Activated T-cell treated with anti-CD3 and anti-CD28 coated beads, Interleukin-2, amount 50 U/mL, for 24 hours (primary cell): ENCODE results near the gene ITGB6.

Experiments used
- DNase-seq: peaks from one replicate; pipeline ENCODE4 v3.0.0-alpha.2; 2020
- H3K27ac Mint-ChIP-seq: 2 replicates; pipeline ENCODE4 v1.8.0; 2020; ENCODE audit warnings: mild to moderate bottlenecking, mixed read lengths
- H3K27me3 Mint-ChIP-seq: 2 replicates; pipeline ENCODE4 v1.8.0; 2020; ENCODE audit warnings: mixed read lengths
- H3K36me3 Mint-ChIP-seq: 2 replicates; pipeline ENCODE4 v1.8.0; 2020; ENCODE audit warnings: low read depth, mixed read lengths
- H3K4me1 Mint-ChIP-seq: 2 replicates; pipeline ENCODE4 v1.8.0; 2020; ENCODE audit warnings: low read depth, mixed read lengths
- H3K4me3 Mint-ChIP-seq: 2 replicates; pipeline ENCODE4 v1.8.0; 2020; ENCODE audit warnings: mild to moderate bottlenecking, moderate library complexity, mixed read lengths
- H3K9me3 Mint-ChIP-seq: 2 replicates; pipeline ENCODE4 v1.8.0; 2020; ENCODE audit warnings: mixed read lengths

ITGB6 gene

DNA sequence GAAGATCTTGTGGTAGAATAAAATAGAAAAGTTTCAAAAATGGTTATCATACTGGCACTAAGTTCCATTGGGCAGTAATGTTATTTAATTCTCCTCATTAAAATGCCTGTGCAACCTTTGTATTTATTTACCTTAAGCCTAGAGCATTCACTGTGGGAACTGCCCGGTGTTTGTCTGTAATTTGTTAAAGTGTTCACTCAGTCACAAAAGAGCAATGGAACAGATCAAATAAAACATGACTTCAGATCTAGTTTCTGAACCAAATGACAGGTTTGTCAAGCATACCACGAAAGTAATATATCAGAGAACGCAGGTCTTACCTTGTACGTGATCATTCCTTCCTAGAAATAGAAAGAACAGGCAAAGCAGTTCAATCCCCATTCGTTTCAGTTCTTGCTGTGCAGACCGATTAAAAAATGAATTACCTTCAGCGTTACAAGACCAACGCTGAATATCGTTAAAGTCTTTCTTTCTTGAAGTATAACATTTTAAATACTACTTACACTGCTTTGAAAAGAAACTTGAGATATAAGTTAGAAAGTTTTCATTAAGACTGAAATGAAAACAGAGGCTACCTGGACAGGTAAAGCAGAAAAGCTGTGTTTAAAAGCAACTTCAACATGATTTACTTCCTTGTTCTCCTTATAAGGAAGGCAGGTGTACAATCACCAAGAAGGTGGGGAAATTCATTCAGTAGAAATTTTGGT is at the start of gene ITGB6:
ITGB6 (minus strand) TSS at position 590 of the 707 bp plus-strand sequence; CDS start at position 381, 209 bp downstream.
- no peaks in the 10 kb centered on the region for H3K9me3 Mint-ChIP-seq
- DNase-seq: no peak
- H3K4me1 Mint-ChIP-seq: peaks cover 2% of the 10 kb centered on the region
- H3K36me3 Mint-ChIP-seq: no peaks in the 10 kb centered on the region
- no peaks in the 10 kb centered on the region for H3K27me3 Mint-ChIP-seq
- H3K4me3 Mint-ChIP-seq: no peak within 1 kb of the TSS
- no peak within 1 kb of the TSS for H3K27ac Mint-ChIP-seq

DNA sequence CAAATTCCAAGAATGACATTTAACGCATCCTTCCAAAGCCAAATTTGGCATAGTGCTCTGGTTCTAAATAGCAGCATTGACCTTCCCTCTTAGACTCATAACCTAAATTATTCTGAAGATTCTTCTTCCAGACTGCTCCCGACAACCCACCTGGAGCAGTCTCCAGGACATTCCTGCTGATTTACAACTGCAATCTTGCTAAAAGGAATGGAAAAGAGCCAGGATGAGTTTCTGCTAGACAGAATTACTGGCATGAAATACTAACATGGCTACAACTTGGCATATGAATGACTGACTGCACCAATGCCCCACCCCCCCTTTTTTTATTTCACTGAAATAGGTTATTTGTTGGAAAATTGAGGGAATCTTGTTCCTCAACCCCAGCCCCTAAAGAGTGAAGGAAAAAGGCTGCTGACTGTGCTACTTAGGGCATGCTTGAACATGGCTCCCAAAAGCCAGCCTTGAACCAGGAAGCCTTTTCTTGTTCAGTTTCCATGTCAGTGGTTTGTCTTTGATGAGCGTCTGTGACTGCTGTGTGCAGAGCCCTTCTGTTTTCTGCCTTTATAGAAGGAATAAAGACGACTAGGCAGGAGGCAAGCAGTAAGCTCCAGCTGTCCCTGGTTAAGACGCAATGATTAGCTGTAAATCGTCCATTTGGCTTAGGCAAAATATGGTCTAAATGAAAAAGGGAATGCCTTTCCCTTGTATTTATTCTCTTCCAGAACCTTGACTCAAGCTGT is 47.4 kb upstream of the ITGB6 start:
- Mint-ChIP-seq H3K9me3 (no peaks in the 10 kb centered on the region), H3K4me1 (peaks cover 2% of the 10 kb centered on the region), H3K4me3 (no peak overlapping the region), H3K36me3 (no peaks in the 10 kb centered on the region), H3K27ac (no peak overlapping the region), H3K27me3 (no peaks in the 10 kb centered on the region)
- no peak for DNase-seq

- Mint-ChIP-seq H3K4me3 (no peak overlapping the region), H3K27me3 (no peaks in the 10 kb centered on the region), H3K36me3 (no peaks in the 10 kb centered on the region), H3K27ac (no peak overlapping the region), H3K4me1 (no peaks in the 10 kb centered on the region), H3K9me3 (no peaks in the 10 kb centered on the region)
- DNase-seq: no peak
Observed at GRCh38 chr2:160246356-160246755, 46.3 kb upstream of the ITGB6 start.

GRCh38 chr2:160245614-160246155 is 45.6 kb upstream of the ITGB6 start:
- Mint-ChIP-seq H3K36me3 (no peaks in the 10 kb centered on the region), H3K27ac (no peak overlapping the region), H3K4me3 (no peak overlapping the region), H3K4me1 (no peaks in the 10 kb centered on the region), H3K9me3 (no peaks in the 10 kb centered on the region), H3K27me3 (no peaks in the 10 kb centered on the region)
- DNase-seq: no peak

GRCh38 chr2:160242893-160243564 is 43.0 kb upstream of the ITGB6 start:
- Mint-ChIP-seq H3K36me3 (no peaks in the 10 kb centered on the region), H3K4me1 (no peaks in the 10 kb centered on the region), H3K9me3 (no peaks in the 10 kb centered on the region), H3K4me3 (no peak overlapping the region), H3K27me3 (peaks cover 1% of the 10 kb centered on the region), H3K27ac (no peak overlapping the region)
- DNase-seq: no peak

- H3K27ac Mint-ChIP-seq: no peak overlapping the region
- H3K36me3 Mint-ChIP-seq: no peaks in the 10 kb centered on the region
- no peaks in the 10 kb centered on the region for H3K9me3 Mint-ChIP-seq
- H3K4me3 Mint-ChIP-seq: no peak overlapping the region
- no peaks in the 10 kb centered on the region for H3K4me1 Mint-ChIP-seq
- peaks cover 9% of the 10 kb centered on the region for H3K27me3 Mint-ChIP-seq
- no peak for DNase-seq
Observed at GRCh38 chr2:160241251-160242137, 41.4 kb upstream of the ITGB6 start.

GRCh38 chr2:160239436-160239835 is 39.4 kb upstream of the ITGB6 start:
- DNase-seq: no peak
- Mint-ChIP-seq H3K4me3 (no peak overlapping the region), H3K4me1 (no peaks in the 10 kb centered on the region), H3K36me3 (no peaks in the 10 kb centered on the region), H3K27ac (no peak overlapping the region), H3K9me3 (no peaks in the 10 kb centered on the region), H3K27me3 (peaks cover 9% of the 10 kb centered on the region)

GRCh38 chr2:160238392-160238791 is 38.3 kb upstream of the ITGB6 start:
- Mint-ChIP-seq H3K4me1 (no peaks in the 10 kb centered on the region), H3K4me3 (no peak overlapping the region), H3K27me3 (peaks cover 9% of the 10 kb centered on the region), H3K36me3 (no peaks in the 10 kb centered on the region), H3K9me3 (no peaks in the 10 kb centered on the region), H3K27ac (no peak overlapping the region)
- DNase-seq: no peak

GRCh38 chr2:160232905-160233475 is 32.9 kb upstream of the ITGB6 start:
- peaks cover 1% of the 10 kb centered on the region for H3K4me1 Mint-ChIP-seq
- H3K4me3 Mint-ChIP-seq: no peak overlapping the region
- H3K36me3 Mint-ChIP-seq: no peaks in the 10 kb centered on the region
- no peak overlapping the region for H3K27ac Mint-ChIP-seq
- peaks cover 7% of the 10 kb centered on the region for H3K27me3 Mint-ChIP-seq
- no peak for DNase-seq
- no peaks in the 10 kb centered on the region for H3K9me3 Mint-ChIP-seq

GRCh38 chr2:160229591-160229990 is 29.5 kb upstream of the ITGB6 start:
- no peak for DNase-seq
- no peak overlapping the region for H3K4me3 Mint-ChIP-seq
- no peaks in the 10 kb centered on the region for H3K36me3 Mint-ChIP-seq
- no peaks in the 10 kb centered on the region for H3K9me3 Mint-ChIP-seq
- peaks cover 18% of the 10 kb centered on the region for H3K4me1 Mint-ChIP-seq
- H3K27ac Mint-ChIP-seq: no peak overlapping the region
- peaks cover 11% of the 10 kb centered on the region for H3K27me3 Mint-ChIP-seq

DNA sequence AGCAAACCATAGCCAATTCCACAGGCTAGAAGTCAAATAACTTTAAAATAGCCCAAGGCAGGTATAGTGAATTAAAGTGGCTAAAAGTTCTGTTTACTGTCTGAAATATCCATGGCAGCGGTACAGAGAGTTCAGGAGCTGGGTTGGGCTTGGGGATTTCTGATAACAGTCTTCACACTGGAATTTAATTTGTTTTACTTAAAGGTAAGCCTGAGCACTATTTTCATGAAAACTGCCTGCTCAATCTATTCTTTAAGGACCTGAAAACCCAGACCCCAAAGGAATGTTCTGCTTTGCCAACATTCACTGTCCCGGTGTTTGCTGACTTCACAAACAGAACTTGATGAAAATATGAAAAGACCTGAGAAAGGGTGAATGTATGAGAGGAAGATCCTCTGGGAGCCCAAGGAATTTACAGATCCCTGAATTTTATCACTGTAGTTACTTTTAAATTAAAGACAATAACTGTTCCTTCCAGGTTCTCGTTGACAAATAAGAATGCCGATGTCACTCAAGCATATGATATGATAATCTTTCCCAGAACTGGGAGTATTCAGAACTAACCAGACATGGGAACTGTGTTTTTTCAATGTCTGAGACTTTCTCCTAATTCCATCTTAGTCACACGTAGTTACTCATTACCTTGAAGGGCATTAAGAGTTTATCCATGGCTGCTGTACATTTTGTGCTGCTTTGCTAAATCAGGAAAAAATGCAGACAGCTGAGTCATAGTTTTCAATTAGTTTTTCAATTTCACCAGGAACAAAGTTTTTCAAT is 28.3 kb upstream of the ITGB6 start:
- Mint-ChIP-seq H3K4me1 (peaks cover 31% of the 10 kb centered on the region), H3K4me3 (no peak overlapping the region), H3K9me3 (no peaks in the 10 kb centered on the region), H3K27ac (no peak overlapping the region), H3K27me3 (peaks cover 11% of the 10 kb centered on the region), H3K36me3 (no peaks in the 10 kb centered on the region)
- no peak for DNase-seq

DNA sequence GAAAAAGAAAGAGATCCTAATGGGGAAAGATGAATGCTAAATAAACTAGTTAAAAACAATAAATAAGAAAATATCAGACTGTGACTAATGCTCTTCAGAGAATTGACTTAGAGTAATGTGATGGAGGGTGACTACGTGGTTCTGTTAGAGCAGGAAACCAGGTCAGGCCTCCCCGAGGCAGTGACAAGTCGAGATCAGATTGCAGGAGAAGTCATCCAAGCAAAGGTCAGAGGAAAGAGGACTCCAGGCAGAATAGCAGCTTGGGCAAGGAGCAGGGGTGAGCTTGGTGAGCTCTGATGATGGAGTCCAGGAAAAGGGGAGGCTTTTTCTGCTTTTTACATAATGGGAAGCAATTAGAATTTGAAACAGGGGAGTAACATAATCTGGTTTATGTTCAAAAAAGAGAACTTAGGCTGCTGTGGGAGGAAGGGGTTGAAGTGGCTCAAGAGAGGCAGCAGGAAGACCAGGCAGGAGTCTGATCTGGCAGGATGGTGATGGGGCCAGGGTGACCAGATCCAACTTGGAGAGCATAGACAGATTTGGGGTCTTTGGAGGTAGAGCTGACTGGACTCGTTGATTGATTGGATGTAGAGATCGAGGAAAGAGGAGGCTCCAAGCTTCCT is 27.3 kb upstream of the ITGB6 start:
- H3K27ac Mint-ChIP-seq: no peak overlapping the region
- peaks cover 40% of the 10 kb centered on the region for H3K4me1 Mint-ChIP-seq

GRCh38 chr2:160226367-160226766 is 26.3 kb upstream of the ITGB6 start:
- Mint-ChIP-seq H3K27ac (no peak overlapping the region), H3K36me3 (no peaks in the 10 kb centered on the region), H3K4me1 (peaks cover 50% of the 10 kb centered on the region), H3K9me3 (no peaks in the 10 kb centered on the region), H3K27me3 (peaks cover 11% of the 10 kb centered on the region), H3K4me3 (no peak overlapping the region)
- no peak for DNase-seq

More for the DNA sequence above, 27.3 kb upstream of the ITGB6 start:
- Mint-ChIP-seq H3K9me3 (no peaks in the 10 kb centered on the region), H3K4me3 (no peak overlapping the region), H3K36me3 (no peaks in the 10 kb centered on the region), H3K27me3 (peaks cover 11% of the 10 kb centered on the region)
- no peak for DNase-seq
